Brain pericyte (primary cell): ENCODE results near the gene ITPR2.
"Not testable (repeated sequence)": the region's sequence is repeated elsewhere in the genome, so short reads cannot be mapped to it uniquely, and the experiment has no call there.

ENCODE experiments used
- DNase-seq: peaks from one replicate; pipeline ENCODE4 v3.0.0-alpha.2; 2012; ENCODE audit warnings: low read depth, low spot score

Gene ITPR2

GRCh38 chr12:26786865-26787514 is 46.0 kb downstream of the ITPR2 start:
- DNase-seq, result no peak

DNA sequence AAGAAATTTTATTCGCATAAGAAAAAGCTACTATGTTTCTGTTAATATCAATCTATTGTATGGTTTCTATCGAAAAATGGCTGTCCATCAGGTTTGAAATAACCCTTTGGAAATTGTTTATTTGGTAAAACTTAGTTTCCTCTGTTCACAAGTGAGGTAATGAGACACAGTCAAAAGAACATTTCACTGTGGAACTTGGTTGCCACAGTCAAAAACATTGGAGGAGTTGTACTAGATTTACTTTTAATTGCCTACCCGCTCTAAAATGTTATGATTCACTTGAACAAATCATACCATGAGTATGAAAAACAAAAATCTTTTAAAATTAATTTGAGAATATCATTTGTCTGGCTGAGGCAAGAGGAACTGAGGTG is 46.5 kb downstream of the ITPR2 start:
- no peak for DNase-seq

DNA sequence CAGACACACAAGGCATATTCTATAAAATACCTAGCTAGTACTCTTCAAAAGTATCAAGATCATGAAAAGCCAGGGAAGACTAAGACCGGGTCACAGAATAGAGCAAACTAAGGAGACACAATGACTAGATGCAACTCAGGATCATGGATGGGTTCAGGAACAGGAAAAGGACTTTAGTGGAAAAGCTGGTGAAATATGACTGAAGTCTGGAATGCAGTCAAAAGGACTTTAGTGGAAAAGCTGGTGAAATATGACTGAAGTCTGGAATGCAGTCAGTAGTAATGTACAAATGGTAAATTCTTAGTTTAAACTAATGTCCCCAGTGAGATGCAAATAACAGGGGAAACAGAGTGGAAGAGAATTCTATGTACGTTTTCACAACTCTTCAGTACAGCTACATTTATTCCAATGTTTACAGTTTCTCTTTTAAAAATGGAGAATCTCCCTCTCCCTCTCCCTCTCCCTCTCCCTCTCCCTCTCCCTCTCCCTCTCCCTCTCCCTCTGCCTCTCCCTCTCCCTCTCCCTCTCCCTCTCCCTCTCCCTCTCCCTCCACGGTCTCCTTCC is 49.1 kb downstream of the ITPR2 start:
- DNase-seq, result not testable (repeated sequence)

- no peak for DNase-seq
Observed at GRCh38 chr12:26783131-26783526, 49.9 kb downstream of the ITPR2 start.

GRCh38 chr12:26782372-26783130 is 50.4 kb downstream of the ITPR2 start:
- DNase-seq, result no peak

GRCh38 chr12:26780656-26781055 is 52.3 kb downstream of the ITPR2 start:
- not testable (repeated sequence) for DNase-seq

DNA sequence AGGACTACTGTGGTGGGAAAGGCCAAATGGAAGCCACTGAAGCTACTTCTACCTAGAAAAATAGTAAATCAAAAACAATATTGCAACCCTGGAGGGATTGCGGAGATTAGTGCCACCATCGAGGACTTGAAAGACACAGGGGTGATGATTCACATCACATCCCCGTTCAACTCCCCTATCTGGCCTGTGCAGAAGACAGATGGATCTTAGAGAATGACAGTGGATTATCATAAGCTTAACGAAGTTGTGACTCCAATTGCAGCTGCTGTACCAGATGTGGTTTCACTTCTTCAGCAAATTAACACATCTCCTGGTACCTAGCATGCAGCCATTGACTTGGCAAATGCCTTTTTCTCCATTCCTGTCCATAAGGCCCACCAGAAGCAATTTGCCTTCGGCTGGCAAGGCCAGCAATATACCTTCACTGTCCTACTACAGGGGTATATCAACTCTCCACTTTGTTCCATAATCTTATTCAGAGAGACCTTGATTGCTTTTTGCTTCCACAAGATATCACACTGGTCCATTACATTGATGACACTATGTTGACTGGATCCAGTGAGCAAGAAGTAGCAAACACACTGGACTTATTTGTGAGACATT is 54.7 kb downstream of the ITPR2 start:
- not testable (repeated sequence) for DNase-seq

- no peak for DNase-seq
Observed at GRCh38 chr12:26777236-26777635, 55.8 kb downstream of the ITPR2 start.

DNA sequence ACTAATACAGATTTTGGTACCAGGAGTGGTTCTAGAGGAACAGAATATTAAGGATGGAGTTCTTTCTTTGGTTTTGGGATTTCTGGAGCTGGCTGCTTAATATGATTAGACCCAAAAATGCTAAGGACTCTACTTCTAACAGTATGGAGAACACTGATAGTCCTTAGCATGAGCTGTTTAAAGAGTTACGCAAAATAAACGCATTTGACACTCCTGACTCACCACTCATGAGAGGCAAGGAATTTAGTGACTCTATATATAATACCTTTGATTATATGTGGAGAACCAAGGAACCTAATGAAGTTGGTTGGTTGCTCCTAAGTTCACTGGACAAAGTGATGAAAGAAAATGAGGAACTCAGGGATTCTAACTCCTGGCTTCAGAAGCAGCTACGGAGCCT is 57.0 kb downstream of the ITPR2 start:
- not testable (repeated sequence) for DNase-seq

DNA sequence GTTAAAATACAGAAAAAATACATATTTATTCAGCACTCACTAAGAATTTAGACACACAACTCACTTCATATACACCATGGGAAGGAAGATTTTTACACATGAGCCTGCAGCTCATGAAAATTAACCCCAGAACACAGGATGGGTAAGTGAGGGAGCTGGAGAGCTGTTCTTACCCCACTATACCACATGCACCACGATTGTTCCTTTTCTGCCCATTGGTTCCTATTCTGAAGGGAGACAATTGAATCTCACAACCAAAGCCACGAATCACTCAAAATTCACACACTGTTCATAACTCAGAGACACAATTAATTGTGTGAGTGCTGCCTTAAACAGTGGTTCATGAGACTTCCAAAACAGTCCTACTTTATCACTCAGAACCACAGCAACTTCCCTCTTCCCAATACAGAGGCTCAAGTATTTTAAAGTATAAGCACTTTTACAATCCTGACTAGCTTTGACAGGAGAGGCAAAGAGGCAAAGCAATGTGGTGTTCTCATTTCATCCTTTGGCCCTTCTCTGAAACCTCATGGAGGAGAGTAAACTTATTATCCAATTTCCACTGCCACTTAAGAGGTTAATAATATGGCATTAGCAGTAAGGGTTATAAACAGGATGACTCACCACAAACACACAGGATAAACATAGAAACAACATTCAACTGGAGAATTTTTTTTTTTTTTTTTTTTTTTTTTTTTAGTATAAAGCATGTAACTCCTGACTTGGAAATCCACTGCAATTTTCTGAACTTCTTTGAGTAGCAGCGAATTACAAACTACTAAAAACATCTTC is 59.5 kb downstream of the ITPR2 start:
- DNase-seq, result no peak

- DNase-seq, result no peak
Observed at GRCh38 chr12:26771861-26772260, 61.1 kb downstream of the ITPR2 start.

GRCh38 chr12:26770239-26771070 is 62.5 kb downstream of the ITPR2 start:
- no peak for DNase-seq

DNA sequence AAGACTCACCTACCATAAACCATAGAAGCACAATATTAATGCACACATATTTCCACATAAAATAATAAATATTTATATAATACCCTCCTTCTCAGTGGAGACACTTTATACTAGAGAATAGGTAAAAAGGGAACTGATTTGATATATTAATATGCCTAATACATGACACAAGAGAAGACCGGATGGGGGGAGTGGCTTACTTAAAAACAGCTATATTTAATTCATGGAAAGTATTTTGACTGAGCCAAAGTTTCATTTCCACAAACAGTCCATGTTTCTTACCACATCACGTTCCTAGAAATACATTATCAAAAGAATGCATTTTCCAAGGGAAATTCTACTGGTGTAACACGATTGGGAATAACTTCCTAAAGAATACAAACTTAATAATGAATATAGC is 63.4 kb downstream of the ITPR2 start:
- no peak for DNase-seq

GRCh38 chr12:26768611-26769603 is 64.1 kb downstream of the ITPR2 start:
- no peak for DNase-seq

DNA sequence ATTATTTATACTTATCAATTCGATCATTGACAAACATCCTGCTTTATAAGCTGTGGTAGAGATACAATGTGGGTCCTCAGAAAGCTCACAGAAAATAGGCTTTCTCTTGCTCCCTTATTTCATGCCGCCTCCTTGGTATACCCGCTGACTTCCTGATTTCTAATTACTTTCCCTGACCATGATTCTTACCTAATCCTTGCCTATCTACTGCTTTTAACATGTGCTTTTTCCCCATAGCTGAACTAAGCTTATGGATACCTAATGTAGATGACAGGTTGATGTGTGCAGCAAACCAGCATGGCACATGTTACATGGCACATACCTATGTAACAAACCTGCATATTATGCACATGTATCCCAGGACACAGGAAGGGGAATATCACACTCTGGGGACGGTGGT is 65.1 kb downstream of the ITPR2 start:
- DNase-seq, result no peak

GRCh38 chr12:26767116-26767515 is 65.9 kb downstream of the ITPR2 start:
- no peak for DNase-seq

DNA sequence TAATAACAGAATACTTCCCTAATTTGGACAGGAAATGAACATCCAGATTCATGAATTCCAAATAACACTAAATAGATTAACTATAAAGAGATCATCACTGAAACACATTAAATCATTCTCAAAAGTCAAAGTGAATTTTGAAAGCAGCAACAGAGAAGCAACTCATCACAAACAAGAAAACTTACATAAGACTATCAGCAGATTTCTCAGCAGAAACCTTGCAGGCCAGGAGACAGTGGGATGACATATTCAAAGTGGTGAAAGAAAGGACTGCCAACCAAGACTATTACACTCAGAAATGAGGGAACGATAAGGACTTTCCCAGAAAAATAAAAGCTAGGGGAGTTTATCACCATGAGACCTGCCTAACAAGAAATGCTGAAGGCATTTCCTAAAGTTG is 70.8 kb downstream of the ITPR2 start:
- no peak for DNase-seq

DNA sequence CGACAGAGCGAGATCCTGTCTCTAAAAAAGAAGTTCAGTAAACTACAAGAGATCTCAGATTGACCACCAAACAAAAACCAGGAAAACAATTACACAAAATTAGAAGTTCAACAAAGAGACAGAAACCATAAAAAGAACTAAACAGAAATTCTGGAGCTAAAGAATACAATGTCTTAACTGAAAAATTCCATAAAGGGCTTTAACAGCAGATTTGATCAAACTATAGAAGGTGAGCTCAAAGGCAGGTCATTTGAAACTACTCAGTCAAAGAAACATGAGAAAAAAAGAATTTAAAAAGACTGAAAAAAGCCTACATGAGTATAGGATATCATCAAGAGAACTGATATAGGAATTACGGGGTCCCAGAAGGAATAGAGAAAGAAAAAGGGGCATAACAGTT is 71.2 kb downstream of the ITPR2 start:
- no peak for DNase-seq

GRCh38 chr12:26760657-26761293 is 72.2 kb downstream of the ITPR2 start:
- no peak for DNase-seq
